IPS DF 6.9 (cell line): ENCODE data around the gene OGDHL.
"Not testable (repeated sequence)": the region's sequence is repeated elsewhere in the genome, so short reads cannot be mapped to it uniquely, and the experiment has no call there.

Experiments used
- DNase-seq: peaks from one replicate; pipeline ENCODE4 v3.0.0-alpha.2; 2013; ENCODE audit warnings: low read depth, low spot score
- H3K27ac ChIP-seq: one replicate; pipeline ENCODE4 v1.5.1; 2013; ENCODE audit warnings: low read length, control low read depth
- H3K27me3 ChIP-seq: 2 replicates; pipeline ENCODE4 v1.6.1; 2013; ENCODE audit warnings: mild to moderate bottlenecking, low read length; ENCODE audit not compliant: control insufficient read depth, insufficient read depth
- H3K36me3 ChIP-seq: 2 replicates; pipeline ENCODE4 v1.6.1; 2013; ENCODE audit warnings: low read length; ENCODE audit not compliant: control insufficient read depth, insufficient read depth
- H3K4me1 ChIP-seq: 2 replicates; pipeline ENCODE4 v1.6.1; 2013; ENCODE audit warnings: low read length; ENCODE audit not compliant: control insufficient read depth, insufficient read depth
- H3K4me3 ChIP-seq: 2 replicates; pipeline ENCODE4 v1.5.1; 2013; ENCODE audit warnings: mild to moderate bottlenecking, low read length
- H3K9me3 ChIP-seq: 2 replicates; pipeline ENCODE4 v1.6.1; 2013; ENCODE audit warnings: low read length, inconsistent platforms; ENCODE audit not compliant: control insufficient read depth, insufficient read depth
- WGBS: extraction: QIAGEN DNeasy Blood & Tissue Kit; methylation state at CpG from one replicate; pipeline ENCODE4 v1.1.7; 2013; ENCODE audit warnings: mixed read lengths, missing lambda C conversion rate; ENCODE audit not compliant: insufficient read length, insufficient coverage; 5-methylcytosine and 5-hydroxymethylcytosine counted together

Gene OGDHL

DNA sequence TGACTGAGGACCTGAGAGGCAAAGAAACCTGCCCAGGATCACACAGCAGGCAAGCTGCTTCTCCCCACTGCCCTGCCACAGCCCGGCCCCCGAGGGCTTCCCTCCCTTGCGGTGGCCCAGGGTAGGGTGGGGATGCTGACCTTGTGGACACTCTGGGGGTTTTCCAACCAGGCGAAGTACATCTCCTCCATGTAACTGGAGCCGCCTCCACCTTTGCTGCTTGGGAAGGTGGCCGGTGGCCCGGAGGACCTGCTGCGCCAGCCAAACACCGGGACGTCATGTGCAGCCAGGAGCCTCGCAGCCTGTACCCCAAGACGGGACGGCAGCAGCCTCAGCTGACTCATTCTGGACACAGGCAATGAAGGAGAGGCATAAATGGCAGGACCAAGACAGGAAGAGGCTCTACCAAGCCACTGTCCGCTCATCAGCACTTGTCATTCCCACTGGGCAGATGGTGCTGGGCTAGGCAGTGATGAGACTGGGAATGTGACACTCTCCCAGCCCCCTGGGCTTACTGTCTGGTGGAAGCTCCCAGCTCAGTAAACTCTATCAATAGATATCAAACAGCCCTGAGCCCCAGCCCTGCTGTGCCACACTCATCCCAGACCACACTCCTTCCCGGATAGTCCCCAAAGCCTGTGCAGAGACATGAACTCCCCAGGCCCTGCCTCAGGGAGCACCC is 3.7 kb downstream of the OGDHL start:
- no CpG with 5 or more reads among the region's 15 CpGs for WGBS
- peaks cover 3% of the 10 kb centered on the region; the same call in 1 of the 2 replicates for H3K4me1 ChIP-seq
- no peaks in the 10 kb centered on the region for H3K9me3 ChIP-seq
- no peak for DNase-seq
- no peaks in the 10 kb centered on the region for H3K27me3 ChIP-seq
- H3K36me3 ChIP-seq, result peaks cover 5% of the 10 kb centered on the region; the same call in 1 of the 2 replicates
- no peak overlapping the region for H3K27ac ChIP-seq
- H3K4me3 ChIP-seq, result no peak overlapping the region

DNA sequence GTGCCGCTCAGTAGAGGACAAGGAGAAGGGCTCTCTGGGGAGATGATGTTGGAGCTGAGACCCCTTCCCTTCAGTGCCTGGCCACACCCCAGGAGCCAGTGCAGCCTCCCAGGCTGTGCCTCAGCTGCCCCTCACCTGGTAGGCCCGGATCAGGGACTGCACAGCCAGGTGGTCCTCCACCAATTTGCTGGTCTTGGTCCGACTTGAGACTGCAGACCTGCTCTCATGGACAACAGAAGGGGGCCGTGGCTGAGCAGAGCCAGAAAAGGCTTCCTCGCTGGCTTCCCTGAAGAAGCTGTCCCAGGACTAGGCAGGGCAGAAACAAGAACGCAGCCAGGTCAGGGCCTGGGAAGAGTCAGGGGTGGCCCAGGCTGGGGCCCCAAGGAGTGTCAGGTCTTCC is 5.5 kb downstream of the OGDHL start:
- H3K4me1 ChIP-seq, result peaks cover 3% of the 10 kb centered on the region; the same call in 1 of the 2 replicates
- WGBS, result no CpG with 5 or more reads among the region's 6 CpGs
- DNase-seq, result no peak
- H3K9me3 ChIP-seq, result no peaks in the 10 kb centered on the region
- H3K27me3 ChIP-seq, result no peaks in the 10 kb centered on the region
- H3K27ac ChIP-seq, result no peak overlapping the region
- peaks cover 11% of the 10 kb centered on the region for H3K36me3 ChIP-seq
- no peak overlapping the region for H3K4me3 ChIP-seq

DNA sequence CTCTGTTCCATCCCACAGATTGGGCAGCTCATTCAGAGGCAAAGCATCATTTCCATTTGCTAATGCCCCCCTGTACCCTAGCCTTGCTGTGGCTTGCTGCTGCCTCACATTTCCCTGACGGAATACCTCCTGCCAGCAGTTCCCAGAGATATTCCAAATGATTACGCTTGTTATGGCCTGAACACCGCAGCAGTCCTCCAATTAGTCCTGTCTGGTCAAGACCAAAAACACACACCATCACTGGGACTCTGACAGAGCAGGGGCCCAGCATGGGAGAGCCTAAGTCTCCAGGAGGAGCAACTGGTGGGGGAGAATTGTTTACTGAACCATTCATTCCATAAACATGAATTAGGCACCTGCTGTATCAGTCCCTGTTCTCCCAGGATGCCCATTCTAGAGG is 6.1 kb downstream of the OGDHL start:
- no peak for DNase-seq
- Histone ChIP-seq H3K9me3 (no peaks in the 10 kb centered on the region), H3K4me1 (peaks cover 1% of the 10 kb centered on the region; the same call in 1 of the 2 replicates), H3K4me3 (no peak overlapping the region), H3K27me3 (no peaks in the 10 kb centered on the region), H3K36me3 (peaks cover 11% of the 10 kb centered on the region), H3K27ac (no peak overlapping the region)
- no CpG with 5 or more reads among the region's 3 CpGs for WGBS

DNA sequence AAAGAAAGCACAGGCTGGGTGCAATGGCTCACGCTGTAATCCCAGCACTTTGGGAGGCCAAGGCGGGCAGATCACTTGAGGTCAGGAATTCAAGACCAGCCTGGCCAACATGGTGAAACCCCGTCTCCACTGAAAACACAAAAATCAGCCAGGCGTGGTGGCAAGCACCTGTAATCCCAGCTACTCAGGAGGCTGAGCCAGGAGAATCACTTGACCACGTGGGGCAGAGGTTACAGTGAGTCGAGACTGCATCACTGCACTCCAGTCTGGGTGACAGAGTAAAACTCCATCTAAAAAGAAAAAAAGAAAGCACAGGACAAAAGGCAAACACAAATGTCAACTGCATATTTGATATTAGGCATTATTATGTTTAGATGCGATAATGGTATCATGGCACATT is 7.2 kb downstream of the OGDHL start:
- H3K27ac ChIP-seq, H3K4me1 ChIP-seq, H3K9me3 ChIP-seq, DNase-seq, H3K4me3 ChIP-seq, H3K27me3 ChIP-seq: not testable (repeated sequence)
- WGBS, result no CpG with 5 or more reads among the region's 7 CpGs
- peaks cover 17% of the 10 kb centered on the region for H3K36me3 ChIP-seq

DNA sequence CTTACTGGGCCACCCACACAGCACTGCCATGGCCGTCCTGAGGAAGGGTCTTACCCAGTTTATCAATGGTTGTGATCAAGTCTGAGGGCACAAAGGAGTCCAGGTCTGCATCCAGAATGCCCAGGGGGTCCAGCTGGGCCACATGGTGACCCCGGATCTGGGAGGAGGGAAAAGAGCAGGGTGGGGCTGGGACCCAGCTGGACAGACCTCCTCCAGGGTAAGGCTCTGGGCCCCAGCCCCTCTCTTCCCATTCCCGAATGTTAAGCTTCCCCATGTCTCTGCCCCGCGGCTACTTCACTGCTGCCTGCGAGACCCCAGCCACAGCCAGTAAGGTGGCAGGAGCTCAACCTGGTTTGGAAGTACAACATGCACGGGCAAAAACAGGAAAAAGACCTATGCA is 9.5 kb downstream of the OGDHL start:
- H3K27me3 ChIP-seq, result no peaks in the 10 kb centered on the region
- H3K9me3 ChIP-seq, result no peaks in the 10 kb centered on the region
- H3K4me3 ChIP-seq, result no peak overlapping the region
- no CpG with 5 or more reads among the region's 7 CpGs for WGBS
- no peak overlapping the region for H3K27ac ChIP-seq
- no peaks in the 10 kb centered on the region for H3K4me1 ChIP-seq
- no peak for DNase-seq
- H3K36me3 ChIP-seq, result peaks cover 18% of the 10 kb centered on the region

DNA sequence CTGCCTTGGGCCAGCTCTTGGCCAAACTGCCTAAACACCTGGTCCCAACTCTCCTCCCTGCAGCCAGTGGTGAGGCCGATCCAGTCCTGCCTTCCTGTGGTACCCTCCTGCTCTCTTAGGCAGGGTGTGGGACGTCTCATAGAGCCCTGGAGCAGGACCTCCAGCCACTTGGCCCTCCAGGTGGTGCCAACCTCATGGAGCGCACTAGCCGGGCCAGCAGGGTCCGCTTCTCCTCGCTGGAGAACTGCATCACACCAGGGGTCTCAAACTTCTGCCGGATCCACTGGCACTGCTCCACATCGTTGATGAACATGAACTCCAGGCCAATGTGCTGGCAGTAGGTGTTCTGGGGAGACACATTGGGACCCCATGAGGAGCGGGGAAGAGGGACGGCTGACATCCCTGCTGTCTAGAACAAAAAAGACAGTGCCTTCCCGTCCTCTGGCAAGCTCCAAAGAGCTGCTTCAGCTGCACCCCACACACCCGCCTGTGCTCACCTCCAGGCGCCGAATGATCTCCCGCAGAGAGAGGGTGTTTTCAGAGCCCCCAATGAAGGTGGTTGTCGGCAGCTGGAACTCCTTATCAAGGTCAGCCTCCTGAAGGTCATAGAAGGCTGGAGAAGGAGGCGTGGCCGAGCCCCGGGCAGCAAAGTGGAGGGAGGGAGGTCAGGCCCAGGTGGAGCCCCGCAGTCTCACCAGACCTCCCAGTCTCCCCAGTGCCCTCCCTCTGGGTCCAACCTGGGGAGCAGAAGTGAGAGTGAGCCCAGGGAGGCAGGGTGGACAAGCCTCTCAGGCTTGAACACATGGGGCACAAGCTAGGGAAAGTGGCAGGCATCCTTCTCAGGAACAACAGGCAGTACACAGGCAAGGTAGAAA is 10.2 kb downstream of the OGDHL start:
- DNase-seq, result no peak
- WGBS, result no CpG with 5 or more reads among the region's 20 CpGs
- no peak overlapping the region for H3K4me3 ChIP-seq
- H3K27ac ChIP-seq, result no peak overlapping the region
- H3K4me1 ChIP-seq, result no peaks in the 10 kb centered on the region
- H3K9me3 ChIP-seq, result no peaks in the 10 kb centered on the region
- H3K36me3 ChIP-seq, result peaks cover 18% of the 10 kb centered on the region
- no peaks in the 10 kb centered on the region for H3K27me3 ChIP-seq

DNA sequence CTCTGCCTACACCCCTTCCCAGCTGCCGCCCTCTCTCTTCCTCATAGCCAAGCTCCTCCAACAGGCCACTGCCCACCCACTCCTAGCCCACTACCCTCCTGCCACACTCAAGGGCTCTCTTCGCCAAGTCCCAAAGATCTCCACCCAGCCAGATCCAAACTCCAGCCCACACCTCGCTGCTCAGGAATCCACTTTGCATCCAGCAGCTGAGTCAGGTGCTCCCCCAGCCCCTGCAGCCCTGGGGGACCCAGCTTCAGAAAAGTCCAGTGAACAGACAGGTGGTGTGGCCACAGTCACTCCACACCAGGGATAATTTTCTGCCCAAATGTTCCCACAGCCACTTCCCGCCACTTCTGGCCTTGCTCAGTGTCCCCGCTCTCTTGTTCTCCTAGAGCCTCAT is 10.9 kb downstream of the OGDHL start:
- no peaks in the 10 kb centered on the region for H3K9me3 ChIP-seq
- H3K27me3 ChIP-seq, result no peaks in the 10 kb centered on the region

DNA sequence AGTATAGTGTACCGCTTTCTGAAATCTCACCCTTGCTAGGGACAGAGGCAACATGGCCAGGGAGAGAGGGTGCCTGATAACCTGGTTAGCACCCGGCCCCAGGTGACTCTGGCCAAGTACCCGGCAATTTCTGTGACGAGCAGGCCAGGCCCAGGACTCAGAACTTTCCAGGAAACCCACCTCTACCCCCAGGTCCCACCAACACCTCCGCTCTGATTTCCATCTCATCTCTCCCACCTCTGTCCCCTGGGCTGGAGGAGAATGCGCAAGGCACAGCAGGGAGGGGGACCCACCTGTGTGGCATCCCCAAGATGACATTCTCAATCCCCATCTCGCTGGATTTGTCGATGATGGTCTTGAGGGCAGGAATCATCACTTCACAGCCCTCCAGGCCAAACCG is 11.6 kb downstream of the OGDHL start:
- no CpG with 5 or more reads among the region's 9 CpGs for WGBS
- Histone ChIP-seq H3K36me3 (peaks cover 18% of the 10 kb centered on the region), H3K27ac (no peak overlapping the region), H3K9me3 (no peaks in the 10 kb centered on the region), H3K27me3 (no peaks in the 10 kb centered on the region), H3K4me1 (no peaks in the 10 kb centered on the region), H3K4me3 (no peak overlapping the region)
- no peak for DNase-seq

More for the DNA sequence above, 10.9 kb downstream of the OGDHL start:
- Histone ChIP-seq H3K27ac (no peak overlapping the region), H3K4me3 (no peak overlapping the region), H3K36me3 (peaks cover 15% of the 10 kb centered on the region), H3K4me1 (no peaks in the 10 kb centered on the region)
- DNase-seq, result no peak
- no CpG with 5 or more reads among the region's 5 CpGs for WGBS

DNA sequence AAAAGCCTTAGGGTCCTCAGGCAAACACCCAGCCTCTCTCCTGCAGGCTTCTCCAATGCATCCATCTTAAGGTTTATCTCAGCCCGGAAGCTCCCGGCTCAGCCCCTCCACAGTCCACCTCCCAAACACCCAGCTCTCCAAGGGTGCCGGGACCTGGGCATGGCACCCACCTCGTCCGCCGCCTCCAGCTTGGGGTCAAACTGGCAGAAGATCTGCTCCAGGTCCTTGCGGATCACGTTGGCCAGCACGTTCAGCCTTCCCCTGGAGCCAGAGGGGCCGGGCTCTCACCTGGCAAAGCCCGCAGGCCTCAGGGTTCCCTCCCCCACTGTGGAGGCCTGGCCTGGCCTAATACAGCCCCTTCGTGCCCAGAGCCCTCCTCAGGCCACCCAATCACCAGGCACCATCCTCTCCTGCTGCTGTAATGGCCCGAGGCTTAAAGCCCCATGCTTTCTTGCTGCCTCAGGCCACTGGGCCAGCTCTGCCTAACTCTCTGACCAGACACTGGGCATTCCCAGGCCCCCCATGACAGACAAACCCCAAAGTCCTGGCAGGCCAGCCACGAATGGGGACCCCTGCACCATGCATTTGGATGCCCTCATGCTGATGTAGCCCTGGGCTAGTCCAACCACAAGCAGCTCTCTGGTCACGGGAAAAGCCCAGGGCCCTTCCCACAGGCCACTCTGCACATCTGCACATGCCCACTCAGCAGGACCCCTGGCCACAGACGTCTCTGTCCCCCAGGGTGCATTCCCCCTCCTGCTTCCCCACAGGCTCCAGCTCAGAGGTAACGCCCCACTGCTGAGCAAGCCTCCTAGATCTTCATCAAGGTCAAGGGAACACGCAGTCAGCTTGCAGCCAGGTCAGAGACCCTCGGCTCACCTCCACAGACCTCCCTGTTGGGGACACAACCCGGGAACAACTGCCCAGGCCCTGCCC is 12.3 kb downstream of the OGDHL start:
- H3K36me3 ChIP-seq, result peaks cover 22% of the 10 kb centered on the region
- no peak for DNase-seq
- WGBS, result no CpG with 5 or more reads among the region's 20 CpGs

DNA sequence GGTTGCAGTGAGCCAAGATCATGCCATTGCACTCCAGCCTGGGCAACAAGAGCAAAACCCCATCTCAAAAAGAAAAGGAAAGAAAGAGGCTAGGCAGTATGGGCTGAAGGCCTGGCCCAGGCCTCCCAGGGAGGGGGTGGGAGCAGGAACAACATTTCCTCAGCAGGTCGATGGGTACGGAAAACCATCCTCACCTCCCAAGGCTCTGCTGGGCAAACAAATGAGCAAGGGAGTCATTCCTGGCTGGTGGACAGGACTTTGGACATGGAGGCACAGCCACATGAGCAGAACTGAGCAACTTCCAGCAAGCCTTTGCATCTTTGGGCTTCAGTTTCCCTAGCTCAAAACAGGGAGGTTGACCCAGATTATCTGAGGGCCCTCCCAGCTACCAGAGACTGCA is 13.0 kb downstream of the OGDHL start:
- Histone ChIP-seq H3K4me3 (no peak overlapping the region), H3K36me3 (peaks cover 25% of the 10 kb centered on the region), H3K27me3 (no peaks in the 10 kb centered on the region), H3K9me3 (no peaks in the 10 kb centered on the region), H3K4me1 (no peaks in the 10 kb centered on the region), H3K27ac (no peak overlapping the region)
- no peak for DNase-seq
- WGBS, result no CpG with 5 or more reads among the region's 2 CpGs

More for the DNA sequence above, 12.3 kb downstream of the OGDHL start:
- no peaks in the 10 kb centered on the region for H3K27me3 ChIP-seq
- no peak overlapping the region for H3K4me3 ChIP-seq
- no peaks in the 10 kb centered on the region for H3K9me3 ChIP-seq
- no peak overlapping the region for H3K27ac ChIP-seq
- H3K4me1 ChIP-seq, result no peaks in the 10 kb centered on the region
